ENCODE measurements around the gene TXLNB.

DNA sequence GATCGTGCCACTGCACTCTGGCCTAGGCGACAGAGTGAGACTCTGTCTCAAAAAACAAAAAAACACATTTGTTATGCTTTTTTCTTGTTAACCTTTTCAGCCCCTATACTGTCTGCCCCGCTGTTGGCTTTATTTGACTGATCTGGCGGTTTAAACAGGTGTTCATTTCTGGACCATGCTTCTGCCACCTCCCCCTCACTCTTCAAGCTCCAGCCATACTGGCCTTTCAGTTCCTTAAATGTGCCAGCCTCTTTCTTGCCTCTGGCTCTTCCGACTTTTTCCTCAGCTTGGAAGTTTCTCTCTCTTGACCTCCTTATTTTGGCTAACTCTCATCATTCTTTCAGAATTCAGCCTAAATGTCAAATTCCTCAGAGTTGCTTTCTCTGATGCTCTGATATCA, 35.2 kb upstream of the TXLNB start:
- TF ChIP-seq EZH2phosphoT487 (IDR thresholded peaks at IDR 0.05; ENCODE audit: borderline replicate concordance, low read length) (no peak), EZH2 (IDR thresholded peaks at IDR 0.05; ENCODE audit: low read length, unreplicated experiment) (no peak)
- TF ChIP-seq, protein P1, sequence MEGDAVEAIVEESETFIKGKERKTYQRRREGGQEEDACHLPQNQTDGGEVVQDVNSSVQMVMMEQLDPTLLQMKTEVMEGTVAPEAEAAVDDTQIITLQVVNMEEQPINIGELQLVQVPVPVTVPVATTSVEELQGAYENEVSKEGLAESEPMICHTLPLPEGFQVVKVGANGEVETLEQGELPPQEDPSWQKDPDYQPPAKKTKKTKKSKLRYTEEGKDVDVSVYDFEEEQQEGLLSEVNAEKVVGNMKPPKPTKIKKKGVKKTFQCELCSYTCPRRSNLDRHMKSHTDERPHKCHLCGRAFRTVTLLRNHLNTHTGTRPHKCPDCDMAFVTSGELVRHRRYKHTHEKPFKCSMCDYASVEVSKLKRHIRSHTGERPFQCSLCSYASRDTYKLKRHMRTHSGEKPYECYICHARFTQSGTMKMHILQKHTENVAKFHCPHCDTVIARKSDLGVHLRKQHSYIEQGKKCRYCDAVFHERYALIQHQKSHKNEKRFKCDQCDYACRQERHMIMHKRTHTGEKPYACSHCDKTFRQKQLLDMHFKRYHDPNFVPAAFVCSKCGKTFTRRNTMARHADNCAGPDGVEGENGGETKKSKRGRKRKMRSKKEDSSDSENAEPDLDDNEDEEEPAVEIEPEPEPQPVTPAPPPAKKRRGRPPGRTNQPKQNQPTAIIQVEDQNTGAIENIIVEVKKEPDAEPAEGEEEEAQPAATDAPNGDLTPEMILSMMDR (conservative IDR thresholded peaks at IDR 0.05; ENCODE audit: low read depth, low read length), result no peak

All from PC-3 (cell line).